Neural progenitor cell (in vitro differentiated cells): ENCODE measurements around the gene PRKAR2A.

ENCODE experiments used
- EZH2 ChIP-seq: fragments of 200-600 bp; sonication (generic); IDR thresholded peaks from 2 replicates; pipeline ENCODE4 v1.6.1; 2017; ENCODE audit warnings: antibody characterized with exemption, mild to moderate bottlenecking, moderate library complexity
- TF ChIP-seq, protein P1 (sequence below): fragments of 200-600 bp; sonication (generic); IDR thresholded peaks from 2 replicates; pipeline ENCODE4 v1.5.1; 2017; ENCODE audit warnings: antibody characterized with exemption, mild to moderate bottlenecking

DNA sequence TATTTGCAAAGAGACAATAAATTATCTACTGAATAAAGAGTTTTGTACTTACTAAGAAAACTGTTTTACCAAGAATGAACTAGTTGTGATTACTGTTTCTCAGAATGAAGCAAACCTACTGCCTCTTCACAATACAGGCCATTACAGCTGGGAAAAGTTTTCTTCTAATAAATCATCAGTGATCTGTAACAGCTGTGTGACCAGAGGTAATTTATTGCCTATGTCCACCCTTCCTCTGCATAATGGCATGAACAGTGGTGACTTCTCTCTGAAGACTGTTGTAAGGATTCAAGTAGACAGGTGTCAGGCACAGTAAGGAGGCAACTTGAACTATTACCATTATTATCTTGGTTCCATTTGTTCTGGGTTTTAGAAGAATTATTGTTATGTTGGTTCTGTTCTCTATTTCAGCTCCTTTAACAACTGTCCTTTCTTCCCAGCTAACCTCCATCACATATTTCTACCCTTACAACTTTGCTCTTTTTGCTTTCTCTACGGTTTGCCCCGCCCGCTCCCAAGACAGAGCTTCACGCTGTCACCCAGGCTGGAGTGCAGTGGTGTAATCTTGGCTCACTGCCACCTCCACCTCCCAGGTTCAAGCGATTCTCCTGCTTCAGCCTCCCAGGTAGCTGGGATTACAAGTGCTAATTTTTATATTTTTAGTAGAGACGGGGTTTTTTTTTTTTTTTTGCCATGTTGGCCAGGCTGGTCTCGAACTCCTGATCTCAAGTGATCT lies 51.5 kb downstream of the PRKAR2A start:
- TF ChIP-seq, protein P1, sequence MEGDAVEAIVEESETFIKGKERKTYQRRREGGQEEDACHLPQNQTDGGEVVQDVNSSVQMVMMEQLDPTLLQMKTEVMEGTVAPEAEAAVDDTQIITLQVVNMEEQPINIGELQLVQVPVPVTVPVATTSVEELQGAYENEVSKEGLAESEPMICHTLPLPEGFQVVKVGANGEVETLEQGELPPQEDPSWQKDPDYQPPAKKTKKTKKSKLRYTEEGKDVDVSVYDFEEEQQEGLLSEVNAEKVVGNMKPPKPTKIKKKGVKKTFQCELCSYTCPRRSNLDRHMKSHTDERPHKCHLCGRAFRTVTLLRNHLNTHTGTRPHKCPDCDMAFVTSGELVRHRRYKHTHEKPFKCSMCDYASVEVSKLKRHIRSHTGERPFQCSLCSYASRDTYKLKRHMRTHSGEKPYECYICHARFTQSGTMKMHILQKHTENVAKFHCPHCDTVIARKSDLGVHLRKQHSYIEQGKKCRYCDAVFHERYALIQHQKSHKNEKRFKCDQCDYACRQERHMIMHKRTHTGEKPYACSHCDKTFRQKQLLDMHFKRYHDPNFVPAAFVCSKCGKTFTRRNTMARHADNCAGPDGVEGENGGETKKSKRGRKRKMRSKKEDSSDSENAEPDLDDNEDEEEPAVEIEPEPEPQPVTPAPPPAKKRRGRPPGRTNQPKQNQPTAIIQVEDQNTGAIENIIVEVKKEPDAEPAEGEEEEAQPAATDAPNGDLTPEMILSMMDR = no peak
- TF ChIP-seq EZH2 = no peak
